Tibial nerve (tissue), 4 donors: ENCODE data around the gene RPL39L. TPM values are rescaled to one million over a fixed set of nuclear protein-coding genes. Genes with fewer than 3 reads are reported as not detected.

Experiments used
- DNase-seq, 2 donors: peaks; one replicate each; pipeline ENCODE4 v3.0.0-alpha.2; 2019; ENCODE audit warnings: low spot score in 2 of 2
- H3K27ac ChIP-seq, 4 donors: fragments of 200-600 bp; sonication (generic) in 3 of 4; one replicate each; pipeline ENCODE4 v1.5.1; 2017 to 2019; ENCODE audit warnings: mild to moderate bottlenecking in 1 of 4
- H3K27me3 ChIP-seq, 2 donors: fragments of 200-600 bp; sonication (generic) in 1 of 2; one replicate each; pipeline versions ENCODE4 v1.5.1 to v1.6.0; 2017 to 2019
- H3K36me3 ChIP-seq, 3 donors: fragments of 200-600 bp; sonication (generic); one replicate each; pipeline ENCODE4 v1.5.1; 2018 to 2019
- H3K4me1 ChIP-seq, 4 donors: fragments of 200-600 bp; sonication (generic) in 3 of 4; one replicate each; pipeline ENCODE4 v1.5.1; 2017 to 2019
- H3K4me3 ChIP-seq, 4 donors: fragments of 200-600 bp; sonication (generic) in 3 of 4; one replicate each; pipeline ENCODE4 v1.5.1; 2017 to 2019; ENCODE audit warnings: mild to moderate bottlenecking in 1 of 4, moderate library complexity in 1 of 4
- H3K9me3 ChIP-seq, 4 donors: fragments of 200-600 bp; sonication (generic) in 3 of 4; one replicate each; pipeline ENCODE4 v1.5.1; 2017 to 2019
- CTCF ChIP-seq, 5 experiments: fragments of 200-600 bp in 3 of 5; fragments of 450-650 bp in 2 of 5; sonication (generic) in 3 of 5; IDR thresholded peaks; one replicate each; pipeline ENCODE4 v1.5.1; 2016 to 2019; ENCODE audit warnings: antibody characterized with exemption in 5 of 5, mild to moderate bottlenecking in 3 of 5, moderate library complexity in 2 of 5
- EP300 ChIP-seq, 2 donors: sonication (generic); formaldehyde crosslinking; IDR thresholded peaks; one replicate each; pipeline ENCODE4 v1.6.1; 2017; ENCODE audit warnings: antibody characterized with exemption in 2 of 2, mild to moderate bottlenecking in 1 of 2
- POLR2A ChIP-seq, 2 donors: fragments of 450-650 bp; IDR thresholded peaks; one replicate each; pipeline ENCODE4 v1.6.1; 2017; ENCODE audit warnings: antibody characterized with exemption in 2 of 2, mild to moderate bottlenecking in 2 of 2, moderate library complexity in 2 of 2
- WGBS, 2 donors: methylation state at CpG; one replicate each; pipeline ENCODE4 v1.1.5; 2018; 5-methylcytosine and 5-hydroxymethylcytosine counted together
- total RNA-seq, 4 donors: library from RNA; depleted of rRNA; stranded (reverse); fragments of >200 nt; gene quantifications; one replicate each; pipeline ENCODE4 v1.1.0, GENCODE V29; 2016

RPL39L gene
- total RNA-seq, 4 donors from 2014 or later: 1.4 to 15.0 (median 10.7) TPM

DNA sequence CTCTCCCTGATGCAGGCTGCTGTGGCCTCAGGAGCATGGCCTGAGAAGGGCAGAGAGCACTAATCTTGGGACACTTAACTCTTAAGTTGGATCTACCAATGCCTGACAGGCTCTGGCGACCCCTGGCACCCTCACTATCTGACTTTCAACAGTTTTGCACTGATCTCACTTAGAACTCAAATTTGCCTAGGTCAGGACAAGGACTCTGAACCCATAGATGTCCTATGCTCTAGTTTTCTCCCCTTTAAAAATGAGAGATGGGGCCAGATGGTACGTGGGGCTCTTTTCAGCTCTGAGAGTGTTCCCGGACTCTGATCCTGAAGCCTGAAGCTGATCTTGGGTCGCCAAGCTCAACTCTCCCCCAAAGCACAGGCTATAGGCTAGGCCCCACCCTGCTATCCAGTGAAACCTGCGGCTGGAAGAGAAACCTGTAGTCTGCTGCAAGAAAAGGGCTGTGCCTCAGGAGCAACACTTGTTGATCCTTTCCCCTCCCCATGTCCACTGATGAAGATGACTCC, 65.7 kb downstream of the RPL39L start:
- no peak for TF ChIP-seq EP300 (IDR thresholded peaks at IDR 0.05)
- no peak for TF ChIP-seq CTCF (IDR thresholded peaks at IDR 0.05)
- TF ChIP-seq POLR2A (IDR thresholded peaks at IDR 0.05): no peak
- H3K27me3 ChIP-seq: no peaks in the 10 kb centered on the region
- H3K27ac ChIP-seq: no peak overlapping the region
- WGBS, 2 donors: 87 to 93% methylated on average over 5 of the region's 5 CpGs
- DNase-seq: no peak
- no peaks in the 10 kb centered on the region for H3K4me1 ChIP-seq
- peaks cover 0 to 3% (median 0%) of the 10 kb centered on the region in 4 donors for H3K9me3 ChIP-seq
- no peak overlapping the region for H3K4me3 ChIP-seq
- H3K36me3 ChIP-seq: peaks cover 0 to 70% (median 18%) of the 10 kb centered on the region in 3 donors

- H3K27ac ChIP-seq: no peak overlapping the region
- DNase-seq: no peak
- H3K36me3 ChIP-seq: peaks cover 0 to 64% (median 18%) of the 10 kb centered on the region in 3 donors
- H3K9me3 ChIP-seq: peaks cover 0 to 3% (median 0%) of the 10 kb centered on the region in 4 donors
- H3K4me1 ChIP-seq: no peaks in the 10 kb centered on the region
- H3K27me3 ChIP-seq: no peaks in the 10 kb centered on the region
- TF ChIP-seq CTCF (IDR thresholded peaks at IDR 0.05) (no peak), POLR2A (IDR thresholded peaks at IDR 0.05) (no peak), EP300 (IDR thresholded peaks at IDR 0.05) (no peak)
- no peak overlapping the region for H3K4me3 ChIP-seq
- 91 to 93% methylated on average over 5 of the region's 5 CpGs for WGBS, 2 donors
Measured at GRCh38 chr3:187072511-187072910, 66.8 kb downstream of the RPL39L start.

- Histone ChIP-seq H3K27me3 (no peaks in the 10 kb centered on the region), H3K36me3 (peaks cover 0 to 60% (median 18%) of the 10 kb centered on the region in 3 donors), H3K9me3 (peaks cover 0 to 3% (median 0%) of the 10 kb centered on the region in 4 donors), H3K4me3 (no peak overlapping the region), H3K4me1 (no peaks in the 10 kb centered on the region), H3K27ac (no peak overlapping the region)
- no peak for TF ChIP-seq POLR2A (IDR thresholded peaks at IDR 0.05)
- TF ChIP-seq CTCF (IDR thresholded peaks at IDR 0.05): no peak
- TF ChIP-seq EP300 (IDR thresholded peaks at IDR 0.05): no peak
- 79 to 91% methylated on average over 3 of the region's 3 CpGs for WGBS, 2 donors
- DNase-seq: no peak
Measured at GRCh38 chr3:187072102-187072501, 67.2 kb downstream of the RPL39L start.

Other genes with a start within 250 kb of the RPL39L start
- 10 to 100 TPM; 24.7 to 58.1 (median 44.5) TPM for gene ST6GAL1, start 209.0 kb downstream of the RPL39L start, total RNA-seq
- not detected for gene RTP1, start 58.0 kb upstream of the RPL39L start, total RNA-seq
- 10 to 100 TPM in 1 of 4 donors, 1 to 10 TPM in 3; 2.0 to 10.9 (median 4.7) TPM for gene MASP1, start 152.2 kb upstream of the RPL39L start, total RNA-seq
- gene RTP4, start 228.9 kb upstream of the RPL39L start, total RNA-seq: 1 to 10 TPM in 3 of 4 donors, under 1 TPM in 1; 0.60 to 3.7 (median 1.8) TPM